ENCODE data around the gene TMEM51.

DNA sequence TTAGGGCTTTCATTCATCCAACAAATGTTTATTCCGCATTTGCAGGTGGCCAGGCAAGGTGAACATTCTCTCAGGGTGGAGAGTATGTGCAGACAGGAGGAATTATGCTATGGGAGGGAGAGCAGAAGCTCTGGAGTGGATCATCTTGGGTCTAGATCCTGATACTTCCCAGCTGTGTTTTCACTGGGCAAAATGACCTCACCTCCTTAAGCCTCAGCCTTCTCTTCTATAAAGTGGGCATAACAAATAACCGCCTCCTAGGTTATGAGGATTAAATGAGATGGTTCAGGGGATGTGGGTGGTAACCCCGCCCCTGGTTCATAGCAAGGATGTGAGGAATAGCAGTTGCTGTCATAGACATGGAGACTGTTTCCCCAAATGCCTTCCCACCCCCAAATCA, 1.7 kb upstream of the TMEM51 start:
- no peak for TF ChIP-seq SPI1 (IDR thresholded peaks at IDR 0.05; ENCODE audit: borderline replicate concordance, low read depth)
- TF ChIP-seq, protein P1, sequence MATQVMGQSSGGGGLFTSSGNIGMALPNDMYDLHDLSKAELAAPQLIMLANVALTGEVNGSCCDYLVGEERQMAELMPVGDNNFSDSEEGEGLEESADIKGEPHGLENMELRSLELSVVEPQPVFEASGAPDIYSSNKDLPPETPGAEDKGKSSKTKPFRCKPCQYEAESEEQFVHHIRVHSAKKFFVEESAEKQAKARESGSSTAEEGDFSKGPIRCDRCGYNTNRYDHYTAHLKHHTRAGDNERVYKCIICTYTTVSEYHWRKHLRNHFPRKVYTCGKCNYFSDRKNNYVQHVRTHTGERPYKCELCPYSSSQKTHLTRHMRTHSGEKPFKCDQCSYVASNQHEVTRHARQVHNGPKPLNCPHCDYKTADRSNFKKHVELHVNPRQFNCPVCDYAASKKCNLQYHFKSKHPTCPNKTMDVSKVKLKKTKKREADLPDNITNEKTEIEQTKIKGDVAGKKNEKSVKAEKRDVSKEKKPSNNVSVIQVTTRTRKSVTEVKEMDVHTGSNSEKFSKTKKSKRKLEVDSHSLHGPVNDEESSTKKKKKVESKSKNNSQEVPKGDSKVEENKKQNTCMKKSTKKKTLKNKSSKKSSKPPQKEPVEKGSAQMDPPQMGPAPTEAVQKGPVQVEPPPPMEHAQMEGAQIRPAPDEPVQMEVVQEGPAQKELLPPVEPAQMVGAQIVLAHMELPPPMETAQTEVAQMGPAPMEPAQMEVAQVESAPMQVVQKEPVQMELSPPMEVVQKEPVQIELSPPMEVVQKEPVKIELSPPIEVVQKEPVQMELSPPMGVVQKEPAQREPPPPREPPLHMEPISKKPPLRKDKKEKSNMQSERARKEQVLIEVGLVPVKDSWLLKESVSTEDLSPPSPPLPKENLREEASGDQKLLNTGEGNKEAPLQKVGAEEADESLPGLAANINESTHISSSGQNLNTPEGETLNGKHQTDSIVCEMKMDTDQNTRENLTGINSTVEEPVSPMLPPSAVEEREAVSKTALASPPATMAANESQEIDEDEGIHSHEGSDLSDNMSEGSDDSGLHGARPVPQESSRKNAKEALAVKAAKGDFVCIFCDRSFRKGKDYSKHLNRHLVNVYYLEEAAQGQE (IDR thresholded peaks at IDR 0.05; ENCODE audit: insufficient replicate concordance, low read depth), result no peak
- TF ChIP-seq GABPA (IDR thresholded peaks at IDR 0.05; ENCODE audit: low read depth), result no peak
- TF ChIP-seq, protein P2, sequence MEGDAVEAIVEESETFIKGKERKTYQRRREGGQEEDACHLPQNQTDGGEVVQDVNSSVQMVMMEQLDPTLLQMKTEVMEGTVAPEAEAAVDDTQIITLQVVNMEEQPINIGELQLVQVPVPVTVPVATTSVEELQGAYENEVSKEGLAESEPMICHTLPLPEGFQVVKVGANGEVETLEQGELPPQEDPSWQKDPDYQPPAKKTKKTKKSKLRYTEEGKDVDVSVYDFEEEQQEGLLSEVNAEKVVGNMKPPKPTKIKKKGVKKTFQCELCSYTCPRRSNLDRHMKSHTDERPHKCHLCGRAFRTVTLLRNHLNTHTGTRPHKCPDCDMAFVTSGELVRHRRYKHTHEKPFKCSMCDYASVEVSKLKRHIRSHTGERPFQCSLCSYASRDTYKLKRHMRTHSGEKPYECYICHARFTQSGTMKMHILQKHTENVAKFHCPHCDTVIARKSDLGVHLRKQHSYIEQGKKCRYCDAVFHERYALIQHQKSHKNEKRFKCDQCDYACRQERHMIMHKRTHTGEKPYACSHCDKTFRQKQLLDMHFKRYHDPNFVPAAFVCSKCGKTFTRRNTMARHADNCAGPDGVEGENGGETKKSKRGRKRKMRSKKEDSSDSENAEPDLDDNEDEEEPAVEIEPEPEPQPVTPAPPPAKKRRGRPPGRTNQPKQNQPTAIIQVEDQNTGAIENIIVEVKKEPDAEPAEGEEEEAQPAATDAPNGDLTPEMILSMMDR (IDR thresholded peaks at IDR 0.05; ENCODE audit: insufficient read depth, low read length), result no peak
- TF ChIP-seq POLR2AphosphoS5 (IDR thresholded peaks at IDR 0.05; ENCODE audit: low read depth), result no peak
